HepG2 (cell line): ENCODE results near the gene APOL2. TPM values are rescaled to one million over a fixed set of nuclear protein-coding genes. Genes with fewer than 3 reads are reported as not detected.
A peak's percentile ranks its signal among the peaks of the same experiment; 100 is the strongest.
"Not testable (repeated sequence)": the region's sequence is repeated elsewhere in the genome, so short reads cannot be mapped to it uniquely, and the experiment has no call there.

Experiments
- CEBPB ChIP-seq: IDR thresholded peaks from 2 replicates; pipeline ENCODE4 v1.6.1; 2011; ENCODE audit warnings: low read depth, low read length, improper control_type of control experiment, borderline replicate concordance
- FOXK1 ChIP-seq: sonication (generic); formaldehyde crosslinking; IDR thresholded peaks from 2 replicates; pipeline ENCODE4 v1.4.0; 2020; ENCODE audit warnings: low read depth, missing genetic modification reagents, borderline replicate concordance
- POLR2G ChIP-seq: fragments of 200-400 bp; formaldehyde crosslinking; IDR thresholded peaks from 2 replicates; pipeline ENCODE4 v1.6.1; 2018; ENCODE audit warnings: mild to moderate bottlenecking, low read depth, low read length, moderate library complexity
- THAP11 ChIP-seq: IDR thresholded peaks from 2 replicates; pipeline ENCODE4 v1.6.1; 2016; ENCODE audit warnings: missing biosample characterization, missing genetic modification reagents
- ZNF768 ChIP-seq: sonication (generic); formaldehyde crosslinking; IDR thresholded peaks from 2 replicates; pipeline ENCODE4 v1.4.0; 2020; ENCODE audit warnings: missing genetic modification reagents
- polyA plus RNA-seq, 8 experiments: library from polyadenylated mRNA; depleted of rRNA in 3 of 8; stranded (reverse) in 7 of 8; unstranded in 1 of 8; fragments of >200 nt; fragmentation: Illumina TruSeq in 4 of 8; extraction: Trizol in 4 of 8; gene quantifications; 2 replicates each; pipeline versions ENCODE4 v1.2.1 to v1.2.3, GENCODE V29; 2011 to 2016; ENCODE audit warnings: low read depth in 4 of 8, missing spikeins in 1 of 8, mixed read lengths in 1 of 8; ENCODE audit not compliant: insufficient read depth in 1 of 8
- total RNA-seq, 5 experiments: library from RNA; depleted of rRNA; stranded (reverse); fragments of >200 nt; fragmentation: Illumina TruSeq; extraction: Trizol; gene quantifications; 2 replicates each; pipeline ENCODE4 v1.2.3, GENCODE V29; 2016; ENCODE audit warnings: low read depth in 1 of 5
- TF ChIP-seq, protein P1 (sequence below): sonication (generic); formaldehyde crosslinking; IDR thresholded peaks from 2 replicates; pipeline ENCODE4 v1.9.0; 2022; ENCODE audit warnings: missing genetic modification reagents, mild to moderate bottlenecking, borderline replicate concordance
- TF ChIP-seq, protein P2 (sequence below), 2 experiments: sonication (generic) in 1 of 2; formaldehyde crosslinking in 1 of 2; IDR thresholded peaks; 2 replicates each; pipeline versions ENCODE4 v1.6.1 to v1.9.0; 2014 to 2022; ENCODE audit warnings: antibody characterized with exemption in 1 of 2, borderline replicate concordance in 1 of 2, inconsistent platforms in 1 of 2, low read depth in 1 of 2, missing genetic modification reagents in 1 of 2

Gene APOL2
- total and polyA plus RNA-seq, 2 of the 13 experiments (the other 11 are each of a cell fraction or from before 2014, with no cell fraction given) = 28.7 to 51.2 TPM

DNA sequence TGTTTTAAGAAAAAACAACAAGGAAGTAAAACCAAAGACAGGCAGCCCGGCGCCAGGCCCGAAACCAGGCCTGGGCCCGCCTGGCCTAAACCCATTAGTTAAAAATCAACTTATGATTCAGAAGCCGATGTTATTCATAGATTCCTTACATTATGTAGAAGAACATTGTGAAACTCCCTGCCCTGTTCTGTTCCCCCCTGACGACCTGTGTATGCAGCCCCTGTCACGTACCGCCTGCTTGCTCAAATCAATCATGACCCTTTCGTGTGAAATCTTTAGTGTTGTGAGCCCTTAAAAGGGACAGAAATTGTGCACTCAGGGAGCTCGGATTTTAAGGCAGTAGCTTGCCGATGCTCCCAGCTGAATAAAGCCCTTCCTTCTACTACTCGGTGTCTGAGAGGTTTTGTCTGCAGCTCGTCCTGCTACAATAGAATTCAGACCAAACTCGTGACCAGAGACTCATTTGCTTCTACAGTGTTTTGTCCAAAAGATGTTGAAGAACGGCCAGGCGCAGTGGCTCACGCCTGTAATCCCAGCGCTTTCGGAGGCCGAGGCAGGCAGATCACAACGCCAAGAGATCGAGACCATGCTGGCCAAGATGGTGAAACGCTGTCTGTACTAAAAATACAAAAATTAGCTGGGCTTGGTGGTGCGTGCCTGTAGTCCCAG is 11.1 kb upstream of the APOL2 start (continued):
- TF ChIP-seq, protein P1, sequence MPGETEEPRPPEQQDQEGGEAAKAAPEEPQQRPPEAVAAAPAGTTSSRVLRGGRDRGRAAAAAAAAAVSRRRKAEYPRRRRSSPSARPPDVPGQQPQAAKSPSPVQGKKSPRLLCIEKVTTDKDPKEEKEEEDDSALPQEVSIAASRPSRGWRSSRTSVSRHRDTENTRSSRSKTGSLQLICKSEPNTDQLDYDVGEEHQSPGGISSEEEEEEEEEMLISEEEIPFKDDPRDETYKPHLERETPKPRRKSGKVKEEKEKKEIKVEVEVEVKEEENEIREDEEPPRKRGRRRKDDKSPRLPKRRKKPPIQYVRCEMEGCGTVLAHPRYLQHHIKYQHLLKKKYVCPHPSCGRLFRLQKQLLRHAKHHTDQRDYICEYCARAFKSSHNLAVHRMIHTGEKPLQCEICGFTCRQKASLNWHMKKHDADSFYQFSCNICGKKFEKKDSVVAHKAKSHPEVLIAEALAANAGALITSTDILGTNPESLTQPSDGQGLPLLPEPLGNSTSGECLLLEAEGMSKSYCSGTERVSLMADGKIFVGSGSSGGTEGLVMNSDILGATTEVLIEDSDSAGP (CRISPR knock-in tag) = peak; percentile 18; the same call in 1 of the 2 replicates
- TF ChIP-seq FOXK1 (peak; percentile 44; the same call in 1 of the 2 replicates), POLR2G (peak; percentile 58), CEBPB (peak; percentile 68; the same call in 1 of the 2 replicates), THAP11 (peak; percentile 29; the same call in 1 of the 2 replicates), ZNF768 (CRISPR knock-in tag) (peak; percentile 24; the same call in 1 of the 2 replicates)
- TF ChIP-seq, protein P2, sequence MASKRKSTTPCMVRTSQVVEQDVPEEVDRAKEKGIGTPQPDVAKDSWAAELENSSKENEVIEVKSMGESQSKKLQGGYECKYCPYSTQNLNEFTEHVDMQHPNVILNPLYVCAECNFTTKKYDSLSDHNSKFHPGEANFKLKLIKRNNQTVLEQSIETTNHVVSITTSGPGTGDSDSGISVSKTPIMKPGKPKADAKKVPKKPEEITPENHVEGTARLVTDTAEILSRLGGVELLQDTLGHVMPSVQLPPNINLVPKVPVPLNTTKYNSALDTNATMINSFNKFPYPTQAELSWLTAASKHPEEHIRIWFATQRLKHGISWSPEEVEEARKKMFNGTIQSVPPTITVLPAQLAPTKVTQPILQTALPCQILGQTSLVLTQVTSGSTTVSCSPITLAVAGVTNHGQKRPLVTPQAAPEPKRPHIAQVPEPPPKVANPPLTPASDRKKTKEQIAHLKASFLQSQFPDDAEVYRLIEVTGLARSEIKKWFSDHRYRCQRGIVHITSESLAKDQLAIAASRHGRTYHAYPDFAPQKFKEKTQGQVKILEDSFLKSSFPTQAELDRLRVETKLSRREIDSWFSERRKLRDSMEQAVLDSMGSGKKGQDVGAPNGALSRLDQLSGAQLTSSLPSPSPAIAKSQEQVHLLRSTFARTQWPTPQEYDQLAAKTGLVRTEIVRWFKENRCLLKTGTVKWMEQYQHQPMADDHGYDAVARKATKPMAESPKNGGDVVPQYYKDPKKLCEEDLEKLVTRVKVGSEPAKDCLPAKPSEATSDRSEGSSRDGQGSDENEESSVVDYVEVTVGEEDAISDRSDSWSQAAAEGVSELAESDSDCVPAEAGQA (IDR thresholded peaks at IDR 0.05; ENCODE audit: low read depth) = not testable (repeated sequence)
- TF ChIP-seq, protein P2 (CRISPR knock-in tag; IDR thresholded peaks at IDR 0.05; ENCODE audit: borderline replicate concordance) = 0 out of 2 replicates have a peak, but pooled peaks have one; percentile 26
